Measurements from ENCODE around the gene MYPOP. TPM values are rescaled to one million over a fixed set of nuclear protein-coding genes. Genes with fewer than 3 reads are reported as not detected.

MYPOP gene
- total and polyA plus RNA-seq, 9 of the 15 experiments (the other 6 are each of a cell fraction or from before 2014, with no cell fraction given), result 0.32 to 7.6 (median 1.6) TPM

- peak; percentile 86 for TF ChIP-seq MGA (IDR thresholded peaks at IDR 0.05)
- TF ChIP-seq NUFIP1 (IDR thresholded peaks at IDR 0.05; ENCODE audit: partially characterized antibody), result no peak
- peak; percentile 56 for TF ChIP-seq NFIC (IDR thresholded peaks at IDR 0.05)
- TF ChIP-seq ZNF121 (CRISPR knock-in tag; conservative IDR thresholded peaks at IDR 0.05), result no peak
- peak; percentile 80; the same call in 1 of the 2 replicates for TF ChIP-seq ERF (CRISPR knock-in tag; IDR thresholded peaks at IDR 0.05)
- no peak for TF ChIP-seq ZNF239 (CRISPR knock-in tag; IDR thresholded peaks at IDR 0.05)
- no peak for TF ChIP-seq CC2D1A (IDR thresholded peaks at IDR 0.05)
- TF ChIP-seq IRF2 (CRISPR knock-in tag; IDR thresholded peaks at IDR 0.05), result no peak
- TF ChIP-seq ZNF778 (CRISPR knock-in tag; IDR thresholded peaks at IDR 0.05), result no peak
- no peak for TF ChIP-seq MYNN (IDR thresholded peaks at IDR 0.05)
- no peak for TF ChIP-seq MYNN (CRISPR knock-in tag; IDR thresholded peaks at IDR 0.05)
- TF ChIP-seq PHF8 (IDR thresholded peaks at IDR 0.05; ENCODE audit: borderline replicate concordance, low read length), result peak; percentile 57; the same call in 1 of the 2 replicates
- TF ChIP-seq NR3C1 (CRISPR knock-in tag; IDR thresholded peaks at IDR 0.05), result peak; percentile 26
- no peak for TF ChIP-seq POU5F1 (IDR thresholded peaks at IDR 0.05; ENCODE audit: borderline replicate concordance, low read depth, low read length, partially characterized antibody)
- peak; percentile 45 for TF ChIP-seq TBP (optimal IDR thresholded peaks at IDR 0.05; ENCODE audit: low read depth, low read length)
- TF ChIP-seq FUS (optimal IDR thresholded peaks at IDR 0.05; ENCODE audit: low read depth, low read length), result peak; percentile 77
- TF ChIP-seq ZNF395 (CRISPR knock-in tag; IDR thresholded peaks at IDR 0.05), result peak; percentile 44; the same call in 1 of the 2 replicates
These were observed 16.6 kb downstream of the MYPOP start, which contains the start of gene IRF2BP1 (continued) for GRCh38 chr19:45885556-45886426.
